T-helper 17 cell (primary cell): ENCODE measurements around the gene DLST. TPM values are rescaled to one million over a fixed set of nuclear protein-coding genes. Genes with fewer than 3 reads are reported as not detected.
"Not testable (repeated sequence)": the region's sequence is repeated elsewhere in the genome, so short reads cannot be mapped to it uniquely, and the experiment has no call there.

Experiments
- ATAC-seq: fragments of 150-1000 bp; cut with Tn5 transposase; 2 replicates; pipeline ENCODE4 v1.10.0; 2021; ENCODE audit warnings: mild to moderate bottlenecking, moderate library complexity
- DNase-seq, 3 donors: peaks; one replicate each; pipeline versions ENCODE4 v3.0.0 to v3.0.0-alpha.2; 2020 to 2021
- H3K9me3 ChIP-seq: one replicate; pipeline ENCODE4 v1.7.0; 2013; ENCODE audit warnings: low read length, mild to moderate bottlenecking; ENCODE audit not compliant: control insufficient read depth, poor library complexity, severe bottlenecking
- H3K27ac Mint-ChIP-seq: one replicate; pipeline ENCODE4 v1.8.0; 2022; ENCODE audit warnings: mild to moderate bottlenecking, moderate library complexity, mixed read lengths
- H3K27me3 Mint-ChIP-seq: one replicate; pipeline ENCODE4 v1.8.0; 2022; ENCODE audit warnings: mixed read lengths
- H3K36me3 Mint-ChIP-seq: one replicate; pipeline ENCODE4 v1.8.0; 2022; ENCODE audit warnings: low read depth, mixed read lengths
- H3K4me1 Mint-ChIP-seq: one replicate; pipeline ENCODE4 v1.8.0; 2022; ENCODE audit warnings: mild to moderate bottlenecking, mixed read lengths
- H3K4me3 Mint-ChIP-seq: one replicate; pipeline ENCODE4 v1.8.0; 2022; ENCODE audit warnings: mild to moderate bottlenecking, moderate library complexity, mixed read lengths
- total RNA-seq, 4 donors: library from RNA in 2 of 4; stranded (reverse) in 2 of 4; gene quantifications; one replicate each; pipeline ENCODE4 v1.2.3 and lab custom pipeline; 2022 to 2026

Gene DLST
- total RNA-seq, 2 donors from 2014 or later = 127 to 134 TPM

GRCh38 chr14:74921053-74921620 is 39.4 kb downstream of the DLST start:
- DNase-seq (no peak), ATAC-seq (no peak)
- Mint-ChIP-seq H3K27me3 (peaks cover 15% of the 10 kb centered on the region), H3K27ac (no peak overlapping the region), H3K4me1 (peaks cover 9% of the 10 kb centered on the region), H3K36me3 (peaks cover 3% of the 10 kb centered on the region), H3K4me3 (no peak overlapping the region)
- no peaks in the 10 kb centered on the region for H3K9me3 ChIP-seq

- peak overlapping the region; percentile 49 for H3K4me3 Mint-ChIP-seq
- DNase-seq (no peak), ATAC-seq (no peak)
- H3K4me1 Mint-ChIP-seq = peaks cover 11% of the 10 kb centered on the region
- H3K27me3 Mint-ChIP-seq = peaks cover 25% of the 10 kb centered on the region
- no peak overlapping the region for H3K27ac Mint-ChIP-seq
- no peaks in the 10 kb centered on the region for H3K9me3 ChIP-seq
- H3K36me3 Mint-ChIP-seq = peaks cover 3% of the 10 kb centered on the region
These were observed 40.5 kb downstream of the DLST start for GRCh38 chr14:74921987-74922751.

GRCh38 chr14:74922752-74923401 is 41.2 kb downstream of the DLST start, which contains the start of gene RPS6KL1:
Gene RPS6KL1 (minus strand): TSS chr14:74923260. CDS start chr14:74921541, 1,719 bp downstream.
- Mint-ChIP-seq H3K27ac (no peak within 1 kb of the TSS), H3K36me3 (peaks cover 3% of the 10 kb centered on the region), H3K27me3 (peaks cover 30% of the 10 kb centered on the region), H3K4me3 (peak within 1 kb of the TSS; percentile 49), H3K4me1 (peaks cover 11% of the 10 kb centered on the region)
- DNase-seq (peak; percentile 41 to 44 (median 43)), ATAC-seq (peak; percentile 98)
- H3K9me3 ChIP-seq = no peaks in the 10 kb centered on the region

GRCh38 chr14:74924061-74924460 is 42.3 kb downstream of the DLST start:
- DNase-seq = no peak
- Mint-ChIP-seq H3K4me3 (peak overlapping the region; percentile 31), H3K4me1 (peaks cover 12% of the 10 kb centered on the region), H3K36me3 (peaks cover 3% of the 10 kb centered on the region), H3K27ac (no peak overlapping the region), H3K27me3 (peaks cover 30% of the 10 kb centered on the region)
- no peak for ATAC-seq
- no peaks in the 10 kb centered on the region for H3K9me3 ChIP-seq

GRCh38 chr14:74927225-74927624 is 45.5 kb downstream of the DLST start:
- DNase-seq (no peak), ATAC-seq (no peak)
- H3K4me1 Mint-ChIP-seq = peaks cover 10% of the 10 kb centered on the region
- H3K27me3 Mint-ChIP-seq = peaks cover 30% of the 10 kb centered on the region
- peaks cover 3% of the 10 kb centered on the region for H3K36me3 Mint-ChIP-seq
- H3K9me3 ChIP-seq = no peaks in the 10 kb centered on the region
- no peak overlapping the region for H3K27ac Mint-ChIP-seq
- no peak overlapping the region for H3K4me3 Mint-ChIP-seq

- no peak overlapping the region for H3K4me3 Mint-ChIP-seq
- DNase-seq = no peak
- peaks cover 12% of the 10 kb centered on the region for H3K4me1 Mint-ChIP-seq
- H3K9me3 ChIP-seq = no peaks in the 10 kb centered on the region
- H3K36me3 Mint-ChIP-seq = peaks cover under 1% of the 10 kb centered on the region
- peak overlapping the region; percentile 16 for H3K27ac Mint-ChIP-seq
- peaks cover 32% of the 10 kb centered on the region for H3K27me3 Mint-ChIP-seq
- no peak for ATAC-seq
These were observed 47.5 kb downstream of the DLST start for GRCh38 chr14:74929242-74929641.

GRCh38 chr14:74931744-74932143 is 50.0 kb downstream of the DLST start:
- peaks cover 14% of the 10 kb centered on the region for H3K27me3 Mint-ChIP-seq
- not testable (repeated sequence) for DNase-seq, H3K36me3 Mint-ChIP-seq, ATAC-seq, H3K4me3 Mint-ChIP-seq, H3K27ac Mint-ChIP-seq, H3K9me3 ChIP-seq
- peaks cover 11% of the 10 kb centered on the region for H3K4me1 Mint-ChIP-seq

GRCh38 chr14:74932401-74932901 is 50.7 kb downstream of the DLST start:
- H3K4me3 Mint-ChIP-seq = no peak overlapping the region
- no peaks in the 10 kb centered on the region for H3K36me3 Mint-ChIP-seq
- ATAC-seq (no peak), DNase-seq (no peak)
- H3K27me3 Mint-ChIP-seq = peaks cover 10% of the 10 kb centered on the region
- H3K27ac Mint-ChIP-seq = peak overlapping the region; percentile 47
- H3K4me1 Mint-ChIP-seq = peaks cover 17% of the 10 kb centered on the region
- no peaks in the 10 kb centered on the region for H3K9me3 ChIP-seq

- H3K9me3 ChIP-seq, H3K27me3 Mint-ChIP-seq, H3K36me3 Mint-ChIP-seq, H3K4me3 Mint-ChIP-seq, ATAC-seq, DNase-seq: not testable (repeated sequence)
- peaks cover 20% of the 10 kb centered on the region for H3K4me1 Mint-ChIP-seq
- peak overlapping the region; percentile 47 for H3K27ac Mint-ChIP-seq
These were observed 51.2 kb downstream of the DLST start for GRCh38 chr14:74932936-74933335.

GRCh38 chr14:74934041-74934440 is 52.3 kb downstream of the DLST start:
- no peak overlapping the region for H3K27ac Mint-ChIP-seq
- no peak overlapping the region for H3K4me3 Mint-ChIP-seq
- peaks cover 19% of the 10 kb centered on the region for H3K4me1 Mint-ChIP-seq
- peaks cover 6% of the 10 kb centered on the region for H3K27me3 Mint-ChIP-seq
- no peak for DNase-seq
- no peaks in the 10 kb centered on the region for H3K9me3 ChIP-seq
- H3K36me3 Mint-ChIP-seq = no peaks in the 10 kb centered on the region
- no peak for ATAC-seq

GRCh38 chr14:74934476-74935359 is 53.0 kb downstream of the DLST start:
- ATAC-seq (no peak), DNase-seq (no peak)
- Mint-ChIP-seq H3K27me3 (peaks cover 6% of the 10 kb centered on the region), H3K36me3 (no peaks in the 10 kb centered on the region), H3K4me1 (peaks cover 16% of the 10 kb centered on the region), H3K27ac (no peak overlapping the region), H3K4me3 (no peak overlapping the region)
- no peaks in the 10 kb centered on the region for H3K9me3 ChIP-seq

- DNase-seq (no peak), ATAC-seq (no peak)
- no peak overlapping the region for H3K27ac Mint-ChIP-seq
These were observed 53.6 kb downstream of the DLST start for GRCh38 chr14:74935360-74935680.

GRCh38 chr14:74936151-74936550 is 54.4 kb downstream of the DLST start:
- H3K36me3 Mint-ChIP-seq = no peaks in the 10 kb centered on the region
- H3K9me3 ChIP-seq = no peaks in the 10 kb centered on the region
- H3K4me1 Mint-ChIP-seq = peaks cover 23% of the 10 kb centered on the region
- DNase-seq (no peak), ATAC-seq (no peak)
- no peak overlapping the region for H3K4me3 Mint-ChIP-seq
- H3K27me3 Mint-ChIP-seq = peaks cover 6% of the 10 kb centered on the region
- no peak overlapping the region for H3K27ac Mint-ChIP-seq

More at GRCh38 chr14:74935360-74935680, 53.6 kb downstream of the DLST start:
- no peaks in the 10 kb centered on the region for H3K9me3 ChIP-seq
- peaks cover 6% of the 10 kb centered on the region for H3K27me3 Mint-ChIP-seq
- H3K4me3 Mint-ChIP-seq = no peak overlapping the region
- no peaks in the 10 kb centered on the region for H3K36me3 Mint-ChIP-seq
- peaks cover 20% of the 10 kb centered on the region for H3K4me1 Mint-ChIP-seq
